HL-60/S4 treated with retinoic acid at 250 ng/mL for 4 days and 3 days (cell line): Measurements from ENCODE around the gene DCDC2C.

Experiments
- in situ Hi-C: fragments of 300-500 bp; cut with MboI; formaldehyde crosslinking; loops from 2 replicates; pipeline ENCODE4 v1.7.0; 2022; ENCODE audit warnings: low sequenced_read_pairs

The DCDC2C gene

GRCh38 chr2:3768960-3769765 is 65.8 kb downstream of the DCDC2C start:
- in situ Hi-C loops = no loop called here

DNA sequence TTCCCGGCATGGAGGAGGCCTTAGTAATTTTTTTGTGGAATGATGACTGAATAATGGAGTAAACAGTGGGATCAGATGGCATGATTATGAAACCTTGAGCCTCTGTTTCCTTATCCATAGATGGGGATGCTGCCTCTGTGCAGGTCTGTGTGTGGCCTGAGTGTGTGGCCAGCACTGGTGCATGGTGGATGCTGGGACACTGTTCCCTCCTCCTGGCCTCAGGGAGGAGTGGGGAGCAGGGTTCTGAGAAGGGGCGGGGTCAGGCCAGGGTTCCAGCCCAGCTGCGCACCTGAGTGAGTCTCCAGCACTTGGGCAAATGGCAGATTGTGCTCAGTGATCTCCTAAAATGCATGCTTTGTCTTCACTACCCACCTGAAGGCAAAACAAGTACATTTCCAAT is 66.4 kb downstream of the DCDC2C start:
- in situ Hi-C loops = no loop called here

DNA sequence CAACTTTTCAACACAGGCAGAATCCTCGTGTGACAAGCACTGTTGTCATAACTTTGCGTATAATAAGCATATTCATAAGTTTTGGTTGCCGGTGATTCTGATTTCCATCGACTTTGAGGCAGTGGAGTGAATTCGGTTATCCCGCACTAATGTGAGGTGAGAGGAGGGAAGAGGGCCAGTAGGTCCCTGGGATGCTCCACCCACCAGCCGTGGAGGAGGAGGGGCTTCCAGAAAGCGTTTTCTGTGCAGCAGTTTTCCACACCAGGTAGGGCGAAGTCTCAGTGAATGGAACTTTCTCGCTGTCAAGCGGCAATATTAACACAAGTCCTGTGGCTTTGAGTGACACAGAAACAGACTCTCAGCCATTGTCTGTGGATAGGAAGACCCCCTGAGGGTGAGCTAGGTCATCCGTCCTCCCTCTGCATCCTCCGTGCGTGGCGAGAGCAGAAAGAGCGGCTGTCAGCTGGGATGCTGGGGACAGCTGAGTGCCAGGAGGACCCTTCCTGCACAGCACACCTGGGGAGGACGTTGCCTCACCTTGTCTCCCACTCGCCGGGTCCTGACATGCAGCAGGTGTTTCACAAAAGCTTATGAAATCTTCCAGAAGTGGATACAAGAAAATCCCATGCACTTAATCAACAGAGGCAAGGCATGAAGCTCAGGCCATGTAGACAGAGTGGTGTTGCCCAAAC is 67.5 kb downstream of the DCDC2C start:
- in situ Hi-C loops = no loop called here

GRCh38 chr2:3771576-3771975 is 68.2 kb downstream of the DCDC2C start:
- in situ Hi-C loops = no loop called here

GRCh38 chr2:3774336-3774735 is 71.0 kb downstream of the DCDC2C start:
- in situ Hi-C loops = no loop called here

DNA sequence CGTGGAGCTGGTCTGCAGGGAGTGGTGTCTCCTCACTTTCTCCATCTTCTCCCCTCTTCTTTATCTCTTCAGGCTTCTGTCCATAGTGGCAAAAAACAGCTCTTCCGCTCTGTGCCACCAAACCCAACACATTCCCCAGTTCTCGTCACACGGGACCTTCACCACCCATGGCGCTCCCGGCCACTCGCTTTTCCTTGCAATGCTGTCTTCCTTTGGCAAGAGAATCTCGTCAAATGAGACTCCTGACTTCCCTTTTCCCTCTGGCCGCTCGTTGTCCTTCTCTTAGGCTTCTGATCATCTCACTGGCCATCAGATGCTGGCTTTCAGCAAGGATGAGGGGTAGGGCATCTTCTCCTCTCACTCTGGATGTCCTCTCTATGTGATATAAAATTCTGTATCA is 72.9 kb downstream of the DCDC2C start:
- in situ Hi-C loops = no loop called here

DNA sequence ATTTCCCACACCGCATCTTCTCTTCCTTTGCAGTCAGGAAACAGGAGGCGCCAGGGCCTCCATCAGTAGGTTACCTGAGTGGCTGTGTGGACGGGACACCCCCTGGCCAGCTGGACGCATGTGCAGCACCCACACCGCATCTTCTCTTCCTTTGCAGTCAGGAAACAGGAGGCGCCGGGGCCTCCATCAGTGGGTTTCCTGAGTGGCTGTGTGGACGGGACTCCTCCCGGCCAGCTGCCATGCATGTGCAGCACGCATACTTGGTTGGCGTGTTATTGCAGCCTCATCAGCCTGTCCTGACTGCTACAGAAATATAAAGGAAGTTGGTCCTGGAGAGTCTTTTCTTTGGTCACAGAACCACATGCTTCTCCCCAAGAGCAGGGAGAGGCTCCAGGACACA is 74.6 kb downstream of the DCDC2C start:
- in situ Hi-C loops = no loop called here

DNA sequence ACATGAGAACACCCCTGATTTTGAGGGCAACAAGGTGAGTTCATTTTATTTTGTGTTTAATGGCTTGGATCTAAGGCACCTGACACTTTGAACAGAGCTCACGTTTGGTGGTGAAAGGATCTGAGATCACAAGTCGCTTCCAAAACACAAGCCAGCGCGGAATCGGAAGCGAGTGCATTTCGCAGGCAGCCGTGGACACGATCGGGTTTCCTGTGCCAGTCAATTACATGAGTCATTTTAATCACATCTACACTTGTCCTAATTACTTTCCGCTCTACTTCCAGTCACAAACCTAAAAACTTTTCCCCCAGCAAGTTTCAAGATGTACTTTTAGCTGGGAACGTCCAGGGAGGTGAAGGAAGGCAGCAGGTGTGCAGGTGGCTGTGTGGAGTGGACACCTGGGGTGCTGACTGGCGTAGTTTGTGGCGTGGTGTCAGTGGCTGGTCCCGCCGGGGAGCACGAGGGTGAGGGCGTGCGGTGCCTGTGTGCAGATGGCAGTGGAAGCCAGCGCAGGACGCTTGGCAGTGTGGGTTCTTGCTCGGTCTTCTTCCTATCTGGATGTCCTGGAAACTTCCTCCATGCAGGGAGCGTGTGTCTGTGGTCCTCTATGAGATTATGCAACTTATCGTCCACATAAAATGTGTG is 75.6 kb downstream of the DCDC2C start:
- in situ Hi-C loops = no loop called here

GRCh38 chr2:3779496-3780049 is 76.2 kb downstream of the DCDC2C start:
- in situ Hi-C loops = no loop called here

GRCh38 chr2:3780477-3781402 is 77.4 kb downstream of the DCDC2C start:
- in situ Hi-C loops = no loop called here

DNA sequence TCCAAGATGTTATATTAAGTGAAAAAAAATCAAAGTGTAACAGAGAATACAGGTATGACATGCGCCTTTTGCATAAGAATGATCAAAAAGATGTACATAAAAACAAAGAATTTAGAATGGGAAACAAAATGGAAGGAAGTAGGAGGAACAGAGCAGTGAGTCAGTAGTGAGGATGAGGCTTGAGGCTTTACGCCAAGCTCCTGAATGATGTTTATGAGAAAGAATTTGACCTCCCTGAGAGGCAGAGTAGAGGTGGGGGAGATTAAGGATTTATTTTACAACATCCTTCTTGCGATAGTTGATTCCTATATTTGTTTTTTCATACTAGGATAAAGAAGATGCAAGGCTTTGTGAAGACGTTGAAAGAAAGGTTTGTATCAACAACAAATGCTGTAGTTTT is 81.4 kb downstream of the DCDC2C start:
- in situ Hi-C loops = no loop called here

DNA sequence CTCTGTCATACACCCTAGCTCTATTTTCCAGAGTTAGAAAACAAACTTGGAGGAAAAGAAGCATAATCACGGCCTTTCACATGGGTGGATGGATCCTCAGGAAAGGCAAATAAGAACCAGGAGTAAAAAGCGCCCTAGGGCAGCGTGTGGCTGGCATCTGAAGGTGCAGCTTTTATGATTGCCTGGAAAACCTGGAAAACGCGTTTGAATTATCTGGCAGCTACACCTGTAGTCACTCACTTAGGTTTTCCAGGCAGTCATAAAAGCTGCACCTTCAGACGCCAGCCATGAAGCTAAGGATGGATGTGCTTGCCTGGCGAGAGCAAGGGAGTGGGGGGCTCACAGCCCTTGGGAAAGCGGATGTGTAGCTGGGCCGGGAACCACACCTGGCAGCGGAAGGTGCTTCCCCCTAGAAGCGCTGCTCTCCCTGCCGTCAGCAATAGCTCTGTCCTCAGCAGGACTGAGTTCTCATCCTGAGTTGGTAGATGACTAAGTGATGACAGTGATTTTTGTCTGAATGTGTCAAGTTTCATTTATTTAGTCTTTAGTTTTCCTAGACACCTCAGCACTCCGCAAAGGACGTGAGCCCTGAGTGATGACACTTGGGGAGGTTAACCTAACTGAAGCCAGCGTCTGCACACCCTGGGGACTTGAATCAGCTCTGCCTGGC is 82.0 kb downstream of the DCDC2C start:
- in situ Hi-C loops = no loop called here

- in situ Hi-C loops = no loop called here
Observed at GRCh38 chr2:3785890-3786273, 82.5 kb downstream of the DCDC2C start.

DNA sequence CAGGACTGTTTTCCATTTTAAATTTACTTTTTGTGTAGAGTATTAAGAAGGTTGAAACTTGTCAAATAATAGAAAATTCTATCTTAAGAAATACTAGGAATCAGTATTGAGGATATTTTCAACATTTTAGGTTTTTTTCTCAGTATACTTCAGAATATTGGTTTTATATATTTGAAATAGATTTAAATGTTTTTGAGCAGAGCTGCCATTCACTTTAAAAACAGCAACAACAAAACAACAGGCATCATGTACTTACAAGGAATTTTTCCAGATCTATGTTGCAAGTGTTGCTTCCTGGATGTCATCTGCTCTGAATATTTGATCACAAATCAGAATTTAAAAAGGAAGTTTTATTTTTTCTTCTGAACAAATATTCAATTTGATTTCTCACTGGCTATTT is 84.4 kb downstream of the DCDC2C start:
- in situ Hi-C loops = no loop called here

- in situ Hi-C loops = no loop called here
Observed at GRCh38 chr2:3789256-3789655, 85.9 kb downstream of the DCDC2C start.

DNA sequence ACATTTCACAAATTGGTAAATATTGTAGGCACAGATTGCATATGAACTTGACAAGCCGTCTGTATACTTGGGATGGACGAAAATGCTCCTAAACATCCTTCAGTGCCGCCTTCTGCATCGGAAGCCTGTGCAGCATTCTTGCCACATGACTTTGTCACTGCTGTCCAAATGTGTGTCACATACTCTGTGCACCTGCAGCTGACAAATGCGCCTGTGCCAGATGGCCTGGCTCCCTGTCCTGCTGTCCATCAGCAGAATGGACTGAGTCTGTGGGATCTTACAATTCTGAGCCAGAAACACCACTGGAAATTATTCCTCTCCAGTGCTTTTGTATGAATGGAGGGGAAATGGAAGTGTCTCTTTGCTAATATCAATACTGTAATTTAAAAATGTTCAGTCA is 89.9 kb downstream of the DCDC2C start:
- in situ Hi-C loops = no loop called here

- in situ Hi-C loops = no loop called here
Observed at GRCh38 chr2:3801506-3801905, 98.1 kb downstream of the DCDC2C start.

DNA sequence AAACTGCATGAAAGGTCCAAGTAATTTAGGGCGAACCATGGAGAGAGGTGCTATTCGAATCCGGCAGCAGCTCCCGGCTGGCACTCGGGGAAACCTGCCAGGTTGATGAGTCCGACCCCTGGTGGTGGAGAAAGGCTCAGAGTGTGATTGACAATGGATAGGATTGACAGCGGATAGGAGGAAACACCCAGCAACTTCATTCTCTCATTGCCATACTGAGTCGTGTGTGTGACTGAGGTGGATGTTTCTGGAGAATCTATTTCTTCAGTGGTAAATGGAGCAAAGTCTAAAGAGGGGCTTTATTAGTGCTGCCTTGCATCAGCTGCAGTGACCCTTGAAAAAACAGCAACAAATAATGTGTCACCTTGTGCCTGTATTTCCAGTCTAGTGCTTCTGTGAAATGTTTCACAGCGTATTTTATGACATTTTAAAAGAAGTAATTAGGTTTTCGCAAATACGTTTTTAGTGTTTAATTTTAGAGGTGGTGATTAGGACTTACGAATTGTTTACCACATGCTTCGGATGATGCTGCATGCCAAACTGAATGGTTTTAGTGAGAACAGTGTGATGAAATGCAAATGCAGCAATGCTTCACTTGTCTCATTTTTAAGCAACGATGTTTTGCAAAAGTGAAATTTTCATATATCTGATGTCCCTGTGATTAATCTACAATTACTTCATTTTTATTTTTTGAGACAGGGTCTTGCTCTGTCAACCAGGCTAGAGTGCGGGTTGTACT is 102.0 kb downstream of the DCDC2C start:
- in situ Hi-C loops = no loop called here

GRCh38 chr2:3806168-3806567 is 102.8 kb downstream of the DCDC2C start:
- in situ Hi-C loops = no loop called here
